ENCODE measurements around the gene EPHA8.

DNA sequence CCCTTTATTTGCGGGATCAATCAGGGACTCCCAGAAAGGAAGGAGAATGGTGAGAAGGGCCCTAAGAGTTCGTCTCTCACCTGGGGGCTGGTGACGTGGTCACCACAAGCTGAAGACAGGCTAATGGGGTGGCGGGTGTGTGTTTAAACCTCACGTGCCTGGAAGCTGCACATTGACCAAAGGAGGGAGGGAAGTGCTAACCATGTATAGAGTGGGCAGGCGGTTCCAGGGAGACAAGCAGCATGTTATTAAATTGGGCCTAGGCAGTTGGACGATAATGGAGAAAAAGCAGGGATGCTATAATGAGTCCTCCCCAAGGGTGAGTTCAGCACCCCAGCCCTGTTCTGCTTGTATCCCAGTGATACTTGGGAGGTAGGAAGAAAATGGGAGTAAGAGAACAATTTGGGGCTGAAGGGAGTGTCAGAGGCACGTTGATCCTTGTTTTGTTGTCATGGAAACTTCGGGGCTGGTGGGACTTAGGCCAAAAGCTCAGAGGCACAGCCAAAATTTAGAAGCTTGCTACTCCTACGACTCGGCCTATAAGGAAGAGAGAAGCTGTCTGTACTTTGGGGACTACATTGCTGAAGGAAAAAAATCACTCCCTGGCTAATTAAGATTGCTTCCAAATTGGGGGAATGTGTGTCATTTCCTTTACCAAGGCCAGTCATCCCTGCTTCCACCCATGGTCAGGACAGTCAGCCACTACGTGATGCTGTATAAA is 33.2 kb upstream of the EPHA8 start:
- TF ChIP-seq, protein P1, sequence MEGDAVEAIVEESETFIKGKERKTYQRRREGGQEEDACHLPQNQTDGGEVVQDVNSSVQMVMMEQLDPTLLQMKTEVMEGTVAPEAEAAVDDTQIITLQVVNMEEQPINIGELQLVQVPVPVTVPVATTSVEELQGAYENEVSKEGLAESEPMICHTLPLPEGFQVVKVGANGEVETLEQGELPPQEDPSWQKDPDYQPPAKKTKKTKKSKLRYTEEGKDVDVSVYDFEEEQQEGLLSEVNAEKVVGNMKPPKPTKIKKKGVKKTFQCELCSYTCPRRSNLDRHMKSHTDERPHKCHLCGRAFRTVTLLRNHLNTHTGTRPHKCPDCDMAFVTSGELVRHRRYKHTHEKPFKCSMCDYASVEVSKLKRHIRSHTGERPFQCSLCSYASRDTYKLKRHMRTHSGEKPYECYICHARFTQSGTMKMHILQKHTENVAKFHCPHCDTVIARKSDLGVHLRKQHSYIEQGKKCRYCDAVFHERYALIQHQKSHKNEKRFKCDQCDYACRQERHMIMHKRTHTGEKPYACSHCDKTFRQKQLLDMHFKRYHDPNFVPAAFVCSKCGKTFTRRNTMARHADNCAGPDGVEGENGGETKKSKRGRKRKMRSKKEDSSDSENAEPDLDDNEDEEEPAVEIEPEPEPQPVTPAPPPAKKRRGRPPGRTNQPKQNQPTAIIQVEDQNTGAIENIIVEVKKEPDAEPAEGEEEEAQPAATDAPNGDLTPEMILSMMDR (IDR thresholded peaks at IDR 0.05; ENCODE audit: insufficient read depth, low read length): no peak
- TF ChIP-seq, protein P2, sequence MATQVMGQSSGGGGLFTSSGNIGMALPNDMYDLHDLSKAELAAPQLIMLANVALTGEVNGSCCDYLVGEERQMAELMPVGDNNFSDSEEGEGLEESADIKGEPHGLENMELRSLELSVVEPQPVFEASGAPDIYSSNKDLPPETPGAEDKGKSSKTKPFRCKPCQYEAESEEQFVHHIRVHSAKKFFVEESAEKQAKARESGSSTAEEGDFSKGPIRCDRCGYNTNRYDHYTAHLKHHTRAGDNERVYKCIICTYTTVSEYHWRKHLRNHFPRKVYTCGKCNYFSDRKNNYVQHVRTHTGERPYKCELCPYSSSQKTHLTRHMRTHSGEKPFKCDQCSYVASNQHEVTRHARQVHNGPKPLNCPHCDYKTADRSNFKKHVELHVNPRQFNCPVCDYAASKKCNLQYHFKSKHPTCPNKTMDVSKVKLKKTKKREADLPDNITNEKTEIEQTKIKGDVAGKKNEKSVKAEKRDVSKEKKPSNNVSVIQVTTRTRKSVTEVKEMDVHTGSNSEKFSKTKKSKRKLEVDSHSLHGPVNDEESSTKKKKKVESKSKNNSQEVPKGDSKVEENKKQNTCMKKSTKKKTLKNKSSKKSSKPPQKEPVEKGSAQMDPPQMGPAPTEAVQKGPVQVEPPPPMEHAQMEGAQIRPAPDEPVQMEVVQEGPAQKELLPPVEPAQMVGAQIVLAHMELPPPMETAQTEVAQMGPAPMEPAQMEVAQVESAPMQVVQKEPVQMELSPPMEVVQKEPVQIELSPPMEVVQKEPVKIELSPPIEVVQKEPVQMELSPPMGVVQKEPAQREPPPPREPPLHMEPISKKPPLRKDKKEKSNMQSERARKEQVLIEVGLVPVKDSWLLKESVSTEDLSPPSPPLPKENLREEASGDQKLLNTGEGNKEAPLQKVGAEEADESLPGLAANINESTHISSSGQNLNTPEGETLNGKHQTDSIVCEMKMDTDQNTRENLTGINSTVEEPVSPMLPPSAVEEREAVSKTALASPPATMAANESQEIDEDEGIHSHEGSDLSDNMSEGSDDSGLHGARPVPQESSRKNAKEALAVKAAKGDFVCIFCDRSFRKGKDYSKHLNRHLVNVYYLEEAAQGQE (IDR thresholded peaks at IDR 0.05; ENCODE audit: insufficient replicate concordance, low read depth): no peak

All from HL-60 (cell line).